Right lobe of liver (tissue), 4 donors: Measurements from ENCODE around the gene RCN2.

Source experiments
- CTCF ChIP-seq, 4 donors: fragments of 200-600 bp in 3 of 4; fragments of 450-650 bp in 1 of 4; IDR thresholded peaks; one replicate each; pipeline versions ENCODE4 v1.5.1 to v1.8.0; 2016 to 2022; ENCODE audit warnings: antibody characterized with exemption in 4 of 4, mild to moderate bottlenecking in 2 of 4
- POLR2A ChIP-seq: fragments of 450-650 bp; IDR thresholded peaks from one replicate; pipeline ENCODE4 v1.6.1; 2017; ENCODE audit warnings: antibody characterized with exemption, mild to moderate bottlenecking
- donor health status: DM: no; HTN: no; CAD: no.
- donor health status: DM: no; HTN: no; CAD: no.
- donor health status: DM: no; HTN: yes; CAD: no.

GRCh38 chr15:76978522-76979330, 47.2 kb downstream of the RCN2 start:
- no peak for TF ChIP-seq CTCF (IDR thresholded peaks at IDR 0.05)
- TF ChIP-seq POLR2A, result no peak
